Embryonic facial prominence (tissue), 1 donor: ENCODE results near the gene PRICKLE2.

Experiments
- DNase-seq: peaks from one replicate; pipeline ENCODE4 v3.0.0-alpha.2; 2016; ENCODE audit errors: extremely low spot score

PRICKLE2 gene

DNA sequence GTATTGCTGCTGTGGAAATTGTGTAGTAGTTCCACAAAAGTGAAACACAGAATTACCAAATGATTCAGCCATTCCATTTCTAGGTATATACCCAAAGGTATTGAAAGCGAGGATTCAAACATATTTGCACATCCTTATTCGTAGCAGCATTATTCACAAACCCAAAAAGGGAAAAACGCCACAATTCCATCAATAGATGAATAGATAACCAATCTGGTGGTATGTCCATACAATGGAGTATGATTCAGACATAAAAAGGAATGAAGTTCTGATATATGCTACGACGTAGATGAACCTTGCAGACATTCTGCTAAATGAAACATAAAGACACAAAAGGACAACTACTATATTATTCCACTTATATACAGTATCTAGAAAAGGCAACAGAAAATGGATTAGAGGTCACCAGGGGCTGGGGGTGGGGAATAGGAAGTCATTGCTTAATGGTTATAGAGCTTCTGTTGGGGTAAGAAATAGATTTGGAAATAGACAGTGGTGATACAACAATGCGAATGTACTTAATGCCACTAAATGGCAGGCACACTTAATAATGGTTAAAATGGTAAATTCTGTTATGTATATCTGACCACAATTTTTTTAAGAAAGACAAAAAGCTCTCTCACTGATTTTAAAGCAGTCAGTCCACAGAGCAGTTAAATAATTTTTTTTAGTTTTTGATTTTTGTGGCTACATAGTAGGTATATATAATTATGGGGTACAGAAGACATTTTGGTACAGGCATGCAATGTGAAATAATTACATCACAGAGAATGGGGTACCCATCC, 150.2 kb downstream of the PRICKLE2 start:
- DNase-seq = no peak

DNA sequence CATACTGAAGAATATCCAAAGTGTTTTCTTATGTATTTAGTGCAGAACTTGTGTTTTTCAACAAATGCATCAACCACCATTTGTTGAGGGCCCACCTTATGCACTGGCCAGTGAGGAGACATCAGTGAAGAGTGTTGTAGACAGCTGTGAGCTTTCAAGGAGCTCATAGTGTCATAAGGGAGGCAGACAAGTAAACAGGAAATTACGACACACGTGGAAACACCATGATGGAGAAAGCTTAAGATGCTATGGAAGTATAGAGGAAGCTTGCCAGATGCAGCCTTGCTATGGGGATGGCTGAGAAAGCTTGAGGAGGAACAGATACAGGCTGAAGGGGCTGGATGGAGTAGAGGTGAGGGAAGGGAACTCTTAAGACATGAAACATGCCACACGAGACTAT, 151.2 kb downstream of the PRICKLE2 start:
- DNase-seq = no peak

DNA sequence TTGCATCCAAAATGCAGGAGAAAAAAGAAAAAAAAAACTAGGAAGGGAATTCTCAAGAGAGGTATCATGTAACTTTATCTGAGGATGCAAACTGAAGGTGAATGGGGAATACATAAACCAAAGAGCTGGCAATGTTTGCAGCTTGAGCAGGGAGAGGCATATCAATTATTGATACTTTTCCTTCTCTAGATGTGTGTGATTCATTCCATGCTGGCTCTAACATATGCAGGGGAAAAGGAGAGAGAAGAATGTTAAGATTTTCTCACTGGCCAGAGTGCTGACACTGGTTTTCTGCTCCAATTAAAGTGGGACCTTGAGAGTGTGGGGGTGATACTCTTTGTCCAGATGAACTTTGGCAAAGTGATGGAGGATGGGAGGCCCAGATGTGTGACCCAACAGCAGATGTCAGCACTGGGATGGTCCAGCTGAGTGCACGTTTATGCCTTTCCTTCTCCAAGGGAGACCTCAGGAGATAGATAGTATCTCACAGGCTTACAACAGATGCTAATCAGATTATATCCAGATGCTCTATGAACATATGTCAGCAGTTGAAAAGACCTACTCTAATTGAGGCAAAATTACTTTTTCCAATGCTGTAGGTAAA, 152.0 kb downstream of the PRICKLE2 start:
- no peak for DNase-seq

DNA sequence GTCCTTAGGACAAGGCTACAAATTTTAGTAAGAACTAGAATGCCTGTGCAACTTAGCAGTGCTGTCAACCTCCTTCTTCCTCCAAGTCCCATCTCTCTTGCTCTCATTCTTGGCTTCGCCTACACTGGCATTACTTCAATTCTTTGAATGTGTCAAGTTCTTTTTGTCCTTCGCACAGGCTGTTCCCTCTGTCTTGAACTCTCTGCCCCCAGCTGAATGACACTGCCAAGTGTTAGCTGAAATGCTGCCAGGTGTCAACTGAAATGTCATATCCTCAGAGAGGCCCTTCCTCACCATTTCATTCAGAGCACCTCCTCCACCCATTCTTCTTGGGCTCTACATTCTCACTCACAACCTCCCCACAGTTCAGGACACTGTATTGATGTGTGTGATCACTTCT, 153.1 kb downstream of the PRICKLE2 start:
- no peak for DNase-seq

DNA sequence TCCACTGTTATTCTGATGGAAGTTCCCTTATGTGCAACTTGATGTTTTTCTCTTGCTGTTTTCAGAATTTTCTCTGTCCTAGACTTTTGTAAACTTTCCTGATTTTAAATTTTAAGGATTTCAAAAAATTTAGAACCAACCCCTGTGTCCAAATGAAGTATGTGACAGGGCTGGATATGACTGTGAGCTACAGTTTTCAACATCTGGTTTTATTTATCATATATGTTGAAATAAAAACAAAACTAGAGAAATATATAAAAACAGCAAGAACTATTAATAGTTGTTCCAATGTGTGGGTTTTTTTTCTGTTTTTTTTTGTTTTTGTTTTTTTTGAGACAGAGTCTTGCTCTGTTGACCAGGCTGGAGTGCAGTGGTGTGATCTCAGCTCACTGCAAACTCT, 154.6 kb downstream of the PRICKLE2 start:
- DNase-seq = no peak

DNA sequence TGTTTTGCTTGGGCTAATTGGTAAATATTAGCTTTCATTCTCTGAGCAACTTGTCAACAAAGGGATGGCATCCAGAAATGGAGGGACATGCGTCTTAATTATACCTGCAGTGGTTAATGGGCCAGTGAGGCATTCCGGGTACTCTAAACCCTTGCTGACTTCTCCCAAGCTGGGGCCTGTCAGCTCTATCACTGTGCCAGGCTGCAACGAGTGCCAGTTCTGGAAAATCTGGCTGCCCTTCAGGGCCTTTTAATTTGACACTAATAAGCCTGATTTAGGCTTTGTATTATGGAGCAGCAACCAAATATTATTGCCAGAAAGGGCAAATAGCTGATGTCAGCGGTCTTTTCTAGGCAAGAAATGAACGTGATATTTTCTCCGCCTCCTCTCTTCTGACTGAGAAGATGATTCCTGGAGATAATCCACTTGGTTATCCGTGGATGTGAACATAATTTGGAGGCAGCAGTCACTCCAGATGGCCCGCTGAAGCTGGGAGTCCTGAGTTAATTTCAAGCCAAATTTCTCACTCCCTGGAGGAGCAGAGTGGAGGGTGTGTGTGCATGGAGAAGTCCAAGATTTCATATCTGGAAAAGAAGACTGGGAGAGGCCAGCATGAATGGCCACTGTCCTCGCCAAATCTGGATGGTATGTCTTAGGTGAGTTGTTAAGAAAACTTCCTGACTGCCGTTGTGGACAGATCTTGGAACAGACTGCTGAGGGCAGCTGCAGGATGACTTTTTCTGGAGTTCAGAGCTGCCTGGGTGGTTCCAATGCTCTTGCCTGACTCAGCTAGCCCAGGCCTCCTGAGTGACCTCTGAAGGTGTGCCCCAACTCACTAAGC, 157.5 kb downstream of the PRICKLE2 start:
- no peak for DNase-seq

DNA sequence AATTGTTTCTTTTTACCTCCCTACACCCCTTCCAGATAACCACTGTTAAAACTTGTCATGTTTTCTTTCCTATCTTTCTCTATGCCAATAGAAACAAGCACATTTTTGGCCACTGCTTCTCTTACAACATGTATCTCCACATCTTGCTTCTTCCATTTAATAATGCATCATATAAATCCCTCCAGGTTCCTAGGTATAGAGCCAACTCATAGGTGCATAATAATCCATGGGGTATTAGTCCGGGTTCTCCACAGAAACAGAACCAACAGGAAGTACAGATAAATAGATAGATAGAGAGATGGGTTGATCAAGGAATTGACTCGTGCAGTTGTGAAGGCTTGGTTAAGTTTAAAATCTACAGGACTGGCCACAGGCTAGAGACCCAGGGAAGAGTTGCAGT, 160.5 kb downstream of the PRICKLE2 start:
- DNase-seq = no peak

DNA sequence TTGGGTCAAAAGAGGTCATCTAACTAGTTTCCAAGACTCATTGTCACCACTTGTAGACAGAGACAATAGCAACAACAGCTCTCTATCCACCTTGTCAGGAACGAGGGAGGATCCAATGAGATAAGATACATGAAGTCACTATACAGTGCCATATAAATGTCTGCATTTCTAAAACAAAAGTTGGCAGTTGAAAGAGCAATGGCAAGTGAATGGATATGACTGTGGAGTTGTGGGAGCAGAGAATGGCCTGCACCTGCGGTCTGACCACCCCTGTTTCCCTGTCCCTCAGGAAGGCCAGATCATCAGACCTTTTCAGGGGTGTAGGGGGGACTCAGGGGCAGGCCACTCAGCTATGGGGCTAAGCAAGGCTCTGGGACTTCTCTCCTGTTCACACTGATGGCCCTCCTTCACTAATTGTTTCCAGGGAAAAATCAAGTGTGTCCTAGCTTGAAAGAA, 161.3 kb downstream of the PRICKLE2 start:
- DNase-seq = no peak

DNA sequence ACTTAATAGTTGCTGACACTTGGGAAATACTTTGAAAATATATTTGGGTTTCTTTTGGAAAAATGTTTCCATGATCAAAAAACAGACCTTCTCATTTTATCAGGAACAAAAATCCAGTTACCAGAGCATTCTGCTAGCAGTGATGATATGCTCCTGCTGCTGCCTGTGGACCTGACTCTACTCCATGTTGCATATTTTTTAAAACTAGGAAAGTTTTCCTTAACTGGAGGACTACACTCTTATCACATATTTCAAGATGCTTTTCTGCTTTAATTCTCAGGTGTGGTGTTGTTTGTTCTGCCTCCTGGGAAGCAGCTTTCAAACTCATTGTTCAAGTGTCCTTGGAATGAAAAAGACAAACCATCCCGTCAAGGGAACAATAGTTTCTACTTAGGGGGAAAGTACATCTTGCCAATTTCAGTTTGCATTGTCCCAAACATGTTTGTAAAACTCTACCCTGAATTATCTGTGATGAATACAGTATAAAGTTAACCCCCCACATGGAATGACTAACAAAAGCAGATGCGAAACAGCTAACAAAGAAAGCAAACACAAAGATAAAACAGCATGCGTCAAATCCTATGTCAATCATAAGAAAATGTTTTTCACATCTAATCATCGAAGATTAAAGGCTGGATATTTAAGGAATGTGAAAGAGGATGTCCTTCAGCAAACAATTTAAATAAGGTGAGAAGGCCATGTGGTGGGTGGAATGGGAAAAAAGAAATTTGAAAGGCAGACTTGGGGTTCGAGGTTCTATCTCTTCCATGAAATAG, 161.9 kb downstream of the PRICKLE2 start:
- DNase-seq = no peak

DNA sequence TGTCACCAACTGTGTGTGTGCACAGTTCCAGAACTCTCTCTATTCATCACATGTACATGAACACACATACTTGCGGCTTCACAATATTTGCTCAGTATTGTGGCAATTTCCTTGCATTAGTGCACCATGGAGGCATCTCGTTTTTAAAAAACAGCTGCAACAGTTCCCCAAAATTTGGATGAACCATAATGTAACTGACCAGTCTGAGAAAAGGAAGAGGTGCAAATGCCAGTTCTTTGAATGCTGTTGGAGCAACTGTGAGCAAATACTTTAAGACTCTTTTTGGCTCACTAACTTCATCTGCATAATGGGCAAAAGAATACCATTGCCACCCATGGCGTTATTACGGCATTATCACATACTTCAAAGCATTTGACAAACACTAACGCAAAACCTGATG, 163.6 kb downstream of the PRICKLE2 start:
- DNase-seq = no peak

DNA sequence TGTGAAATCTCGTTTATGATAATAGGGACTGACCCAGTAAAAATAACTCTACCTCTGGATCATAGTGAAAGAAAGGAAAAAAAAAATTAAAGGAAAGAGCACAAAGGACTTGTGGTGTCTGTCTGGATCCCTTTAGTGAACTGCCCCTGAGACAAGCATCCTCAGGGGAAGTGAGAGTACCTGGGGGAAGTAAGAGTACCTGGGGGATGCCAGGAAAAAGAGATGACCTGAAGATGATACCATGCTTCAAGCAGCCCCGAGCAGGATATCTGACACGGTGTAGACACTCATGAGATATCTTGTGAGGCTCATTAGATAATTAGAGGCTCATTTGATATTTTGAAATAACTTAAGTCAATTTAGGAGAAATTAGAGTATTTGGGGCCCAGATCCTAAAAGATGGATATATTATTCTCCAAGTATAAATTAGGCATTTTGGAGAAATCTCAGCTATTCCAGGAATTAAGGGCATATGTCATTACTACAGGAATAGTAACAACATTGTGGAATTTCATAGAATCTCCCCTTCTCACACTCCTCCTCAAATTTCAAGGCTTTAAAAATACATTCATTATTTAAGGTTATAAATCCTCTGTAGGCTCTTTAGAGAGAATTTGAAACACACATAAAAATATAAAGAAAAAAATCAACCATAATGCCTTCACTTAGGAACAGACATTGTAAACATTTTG, 165.6 kb downstream of the PRICKLE2 start:
- no peak for DNase-seq

DNA sequence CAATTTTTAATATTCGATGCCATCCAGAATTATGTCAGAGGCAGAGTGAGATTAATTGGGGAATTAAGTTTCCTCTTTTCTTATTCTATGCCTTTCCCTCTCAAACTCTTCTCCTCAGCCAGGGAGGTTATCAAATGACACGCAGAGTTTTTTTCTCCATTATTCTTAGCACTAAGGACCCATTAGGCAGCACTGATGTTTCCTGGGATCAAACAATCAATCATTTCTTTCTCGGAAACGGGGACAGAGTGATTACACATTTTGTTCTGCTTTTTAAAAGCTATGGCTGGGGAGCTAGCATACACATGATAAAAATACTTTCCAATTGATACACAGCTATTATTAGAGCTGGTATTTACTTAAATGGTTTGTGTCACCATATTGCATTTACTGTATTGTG, 166.7 kb downstream of the PRICKLE2 start:
- no peak for DNase-seq

DNA sequence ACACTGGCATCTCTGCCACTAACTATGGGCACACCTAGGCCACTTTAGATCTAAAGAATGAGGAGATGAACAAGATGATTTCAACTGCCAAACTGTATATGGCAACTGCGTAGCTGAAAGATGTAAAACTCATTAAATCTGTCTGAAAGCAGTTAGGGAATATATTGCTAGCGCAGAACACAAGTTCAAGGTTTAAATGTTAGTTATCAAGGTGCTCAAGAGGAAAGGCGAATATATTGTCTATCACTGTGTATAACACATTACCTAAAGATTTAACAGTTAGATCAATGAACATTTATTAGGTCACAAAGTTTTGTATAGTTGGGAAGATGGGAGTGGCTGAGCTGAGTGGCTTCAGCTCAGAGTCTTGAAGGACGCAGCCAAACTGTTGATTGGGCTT, 168.0 kb downstream of the PRICKLE2 start:
- no peak for DNase-seq

DNA sequence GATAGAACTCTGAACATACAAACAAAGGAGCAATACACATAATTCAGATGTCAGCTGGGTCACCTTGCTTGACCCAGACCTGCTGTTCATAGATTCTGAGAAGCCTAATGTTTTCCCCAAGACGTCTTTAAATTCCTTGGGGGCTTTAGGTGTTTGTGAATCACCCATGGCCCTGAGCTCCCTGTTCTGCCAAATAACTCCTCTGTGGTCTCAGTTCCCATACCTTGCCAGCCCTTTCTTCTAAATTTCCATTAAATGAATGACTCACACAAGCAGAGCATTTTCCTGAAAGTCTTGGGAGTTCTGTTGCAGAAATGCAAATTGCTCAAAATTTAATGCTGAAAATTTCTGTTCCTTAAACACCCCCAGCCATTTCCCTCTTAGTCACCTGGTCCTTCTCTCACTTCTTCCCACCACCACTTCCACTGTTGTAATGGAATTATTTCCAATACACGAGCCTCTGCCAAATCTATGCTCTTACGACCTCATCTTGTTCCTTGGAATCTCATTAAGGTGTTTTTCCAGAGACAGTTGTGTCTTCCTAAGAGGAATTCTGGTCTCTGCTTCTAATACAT, 168.6 kb downstream of the PRICKLE2 start:
- no peak for DNase-seq

DNA sequence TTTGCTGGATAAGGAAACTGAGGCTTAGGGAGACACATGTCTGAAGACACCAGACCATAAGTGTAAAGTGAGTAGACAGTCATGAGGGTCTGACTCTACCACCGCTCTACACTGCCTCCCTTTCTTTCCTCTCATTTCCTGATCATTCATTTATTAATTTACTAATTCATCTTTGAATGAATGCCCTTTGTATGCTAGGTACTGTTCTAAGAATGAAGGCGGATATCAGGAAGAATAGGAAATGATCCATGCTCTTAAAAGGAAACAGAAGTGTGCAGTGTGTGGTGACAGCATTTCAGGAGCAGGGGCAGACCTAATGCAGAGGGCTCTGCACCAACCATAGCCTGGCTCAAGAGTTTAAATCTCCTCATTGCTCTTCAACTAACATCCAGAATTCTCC, 170.2 kb downstream of the PRICKLE2 start:
- DNase-seq = no peak

DNA sequence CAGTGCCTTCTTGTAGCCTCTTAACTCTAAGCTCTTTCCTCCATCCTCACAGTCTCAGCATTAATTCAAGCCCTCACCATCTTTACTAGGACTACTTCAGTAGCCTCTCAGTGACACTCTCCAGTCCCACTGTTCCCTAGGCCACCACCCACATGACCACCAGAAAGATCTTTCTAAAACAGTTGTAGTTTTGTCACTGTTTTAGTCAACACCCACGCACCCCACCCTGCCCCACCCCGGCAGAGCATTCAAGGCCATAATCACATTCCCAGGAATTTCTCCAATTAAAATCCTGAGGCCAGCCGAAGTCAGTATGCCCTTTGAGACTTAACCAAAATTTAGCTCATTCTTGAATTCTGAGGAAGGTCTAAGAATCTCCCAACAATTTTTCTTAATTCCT, 170.8 kb downstream of the PRICKLE2 start:
- DNase-seq = no peak

DNA sequence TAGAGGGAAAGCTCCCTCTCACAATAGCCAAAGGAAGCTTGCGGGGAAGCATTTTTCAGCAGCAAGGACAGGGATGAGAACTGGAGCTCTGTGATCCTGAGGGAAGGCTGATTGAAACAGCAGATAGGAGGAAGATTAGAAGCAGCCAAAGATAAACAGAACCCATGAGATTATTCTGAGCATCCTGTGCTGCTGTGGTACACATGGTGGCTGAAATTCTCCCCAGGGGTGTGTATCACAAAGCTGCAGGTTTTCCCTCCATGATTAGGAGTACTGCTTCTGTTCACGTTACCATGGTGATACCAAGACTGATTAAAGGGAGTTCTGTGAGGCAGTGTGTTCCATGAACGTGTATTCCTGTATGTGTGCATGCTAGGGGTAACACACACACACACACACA, 171.7 kb downstream of the PRICKLE2 start:
- no peak for DNase-seq

DNA sequence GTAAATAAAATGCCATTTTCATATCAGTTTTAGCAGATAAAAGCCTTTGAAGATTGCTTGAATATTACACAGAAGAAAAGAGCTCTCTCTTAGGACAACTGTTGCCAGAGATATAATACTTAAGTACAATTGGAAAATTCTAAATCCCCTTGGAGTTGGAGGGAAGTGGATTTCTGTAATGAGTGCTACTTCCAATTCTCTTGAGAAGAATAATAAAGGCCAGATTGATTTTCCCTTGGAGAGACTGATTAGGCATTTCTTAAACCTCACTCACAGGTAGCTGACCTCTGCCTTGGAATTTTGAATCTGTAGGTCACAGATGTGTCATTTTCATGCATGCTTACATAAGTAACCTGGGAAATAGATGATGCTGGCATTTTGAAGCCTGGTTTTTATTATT, 172.1 kb downstream of the PRICKLE2 start:
- DNase-seq = no peak

DNA sequence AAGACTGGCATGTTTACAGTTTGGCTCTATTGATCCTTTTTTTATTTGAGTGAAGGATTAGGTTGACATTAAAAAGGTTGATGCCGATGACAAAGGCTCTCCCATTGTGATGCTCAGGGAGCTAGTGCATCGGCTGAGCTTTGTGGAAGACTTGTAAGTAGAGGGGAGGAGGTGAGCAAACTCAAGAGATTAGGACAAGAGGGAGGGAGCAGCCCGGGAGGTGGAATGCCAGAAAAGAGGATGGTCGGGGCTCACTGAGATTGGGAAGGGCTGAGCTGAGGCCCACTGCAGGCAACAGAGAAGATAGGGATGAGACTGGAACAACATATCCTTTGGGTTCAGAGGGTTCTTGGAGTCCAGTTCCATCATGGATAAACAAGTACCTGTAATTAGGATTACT, 175.4 kb downstream of the PRICKLE2 start:
- DNase-seq = no peak

DNA sequence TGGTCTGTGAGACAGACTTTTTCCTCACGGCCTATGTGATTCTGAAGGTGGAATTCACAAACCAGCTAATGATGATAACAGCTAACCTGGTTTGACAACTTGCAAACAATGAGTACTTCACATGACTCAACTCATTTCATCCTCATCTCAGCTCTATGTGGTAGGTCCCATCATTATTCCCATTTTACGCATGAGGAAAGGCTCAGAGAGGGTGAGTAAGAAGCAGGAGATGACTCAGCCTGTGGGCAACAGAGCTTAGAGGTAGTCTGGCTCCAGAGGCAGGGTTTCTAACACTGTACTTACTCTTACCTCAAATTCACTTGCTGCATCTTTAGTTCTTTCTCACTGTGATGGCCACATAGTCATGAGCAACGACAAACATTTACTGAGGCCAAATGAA, 176.1 kb downstream of the PRICKLE2 start:
- no peak for DNase-seq

DNA sequence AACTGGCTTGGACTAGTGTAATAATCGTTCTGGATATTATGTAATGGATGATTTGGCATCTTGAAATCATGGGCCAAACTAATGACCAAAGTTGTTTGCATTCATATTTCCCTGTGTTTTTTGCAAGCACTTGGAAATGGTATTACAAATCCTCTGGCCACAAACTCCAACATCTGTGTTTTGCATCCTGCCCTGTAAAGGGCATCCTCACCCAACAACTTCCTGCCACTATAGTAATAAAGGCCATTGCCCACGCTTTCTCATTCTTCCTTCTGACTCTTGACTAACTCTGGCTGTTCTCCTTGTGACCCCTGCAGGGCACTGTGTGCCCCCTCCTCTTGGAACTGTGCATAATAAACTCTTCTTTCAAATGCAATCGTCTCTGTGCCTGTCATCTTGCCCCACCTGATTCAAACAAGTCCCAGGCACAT, 176.6 kb downstream of the PRICKLE2 start:
- no peak for DNase-seq
